ENCODE results near the gene HEXD. TPM values are rescaled to one million over a fixed set of nuclear protein-coding genes. Genes with fewer than 3 reads are reported as not detected.

The HEXD gene
- total RNA-seq, 4 donors from 2014 or later: 15.7 to 27.1 (median 20.6) TPM

- H3K9me3 ChIP-seq: no peaks in the 10 kb centered on the region
- H3K27me3 ChIP-seq: no peaks in the 10 kb centered on the region
- H3K27ac ChIP-seq (replicated peaks in 1 of 4): no peak overlapping the region
- H3K4me1 ChIP-seq: peaks cover 19 to 33% (median 27%) of the 10 kb centered on the region in 4 donors
- 88% methylated on average over 4 of the region's 4 CpGs for WGBS
- H3K36me3 ChIP-seq: peaks cover 0 to 31% (median 15%) of the 10 kb centered on the region in 4 donors
- intact Hi-C loops (cut with DNase I): no loop called here
- no peak overlapping the region for H3K4me3 ChIP-seq
- TF ChIP-seq POLR2AphosphoS5 (IDR thresholded peaks at IDR 0.05) (no peak), POLR2A (IDR thresholded peaks at IDR 0.05; ENCODE audit: low read depth) (no peak)
- TF ChIP-seq, protein P1, sequence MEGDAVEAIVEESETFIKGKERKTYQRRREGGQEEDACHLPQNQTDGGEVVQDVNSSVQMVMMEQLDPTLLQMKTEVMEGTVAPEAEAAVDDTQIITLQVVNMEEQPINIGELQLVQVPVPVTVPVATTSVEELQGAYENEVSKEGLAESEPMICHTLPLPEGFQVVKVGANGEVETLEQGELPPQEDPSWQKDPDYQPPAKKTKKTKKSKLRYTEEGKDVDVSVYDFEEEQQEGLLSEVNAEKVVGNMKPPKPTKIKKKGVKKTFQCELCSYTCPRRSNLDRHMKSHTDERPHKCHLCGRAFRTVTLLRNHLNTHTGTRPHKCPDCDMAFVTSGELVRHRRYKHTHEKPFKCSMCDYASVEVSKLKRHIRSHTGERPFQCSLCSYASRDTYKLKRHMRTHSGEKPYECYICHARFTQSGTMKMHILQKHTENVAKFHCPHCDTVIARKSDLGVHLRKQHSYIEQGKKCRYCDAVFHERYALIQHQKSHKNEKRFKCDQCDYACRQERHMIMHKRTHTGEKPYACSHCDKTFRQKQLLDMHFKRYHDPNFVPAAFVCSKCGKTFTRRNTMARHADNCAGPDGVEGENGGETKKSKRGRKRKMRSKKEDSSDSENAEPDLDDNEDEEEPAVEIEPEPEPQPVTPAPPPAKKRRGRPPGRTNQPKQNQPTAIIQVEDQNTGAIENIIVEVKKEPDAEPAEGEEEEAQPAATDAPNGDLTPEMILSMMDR (IDR thresholded peaks at IDR 0.05): no peak
- DNase-seq (ENCODE audit: extremely low spot score): no peak
Measured at GRCh38 chr17:82416264-82416663, 1.9 kb upstream of the HEXD start.

DNA sequence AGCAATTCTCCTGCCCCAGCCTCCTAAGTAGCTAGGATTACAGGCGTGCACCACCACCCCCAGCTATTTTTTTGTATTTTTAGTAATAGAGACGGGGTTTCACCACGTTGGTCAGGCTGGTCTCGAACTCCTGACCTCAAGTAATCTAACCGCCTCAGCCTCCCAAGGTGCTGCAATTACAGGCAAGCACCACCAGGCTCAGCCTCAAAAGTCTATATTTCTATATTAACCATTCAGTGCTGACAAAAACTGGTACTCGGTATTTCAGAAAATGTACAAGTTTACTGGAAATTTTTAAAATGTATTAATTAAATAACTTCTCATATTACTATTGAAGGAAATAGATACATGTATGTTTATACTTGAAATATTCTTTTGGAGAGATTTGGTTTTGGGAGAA, 1.4 kb upstream of the HEXD start:
- H3K36me3 ChIP-seq: peaks cover 0 to 36% (median 16%) of the 10 kb centered on the region in 4 donors
- no peak for DNase-seq (ENCODE audit: extremely low spot score)
- H3K4me1 ChIP-seq: peaks cover 19 to 33% (median 27%) of the 10 kb centered on the region in 4 donors
- WGBS: 90% methylated on average over 6 of the region's 6 CpGs
- no peak overlapping the region for H3K27ac ChIP-seq (replicated peaks in 1 of 4)
- intact Hi-C loops (cut with DNase I): no loop called here
- H3K4me3 ChIP-seq: no peak overlapping the region
- TF ChIP-seq, protein P1 (IDR thresholded peaks at IDR 0.05): peak in 1 of 3 experiments; percentile 10
- TF ChIP-seq EP300 (IDR thresholded peaks at IDR 0.05): no peak
- no peaks in the 10 kb centered on the region for H3K9me3 ChIP-seq
- H3K27me3 ChIP-seq: no peaks in the 10 kb centered on the region

DNA sequence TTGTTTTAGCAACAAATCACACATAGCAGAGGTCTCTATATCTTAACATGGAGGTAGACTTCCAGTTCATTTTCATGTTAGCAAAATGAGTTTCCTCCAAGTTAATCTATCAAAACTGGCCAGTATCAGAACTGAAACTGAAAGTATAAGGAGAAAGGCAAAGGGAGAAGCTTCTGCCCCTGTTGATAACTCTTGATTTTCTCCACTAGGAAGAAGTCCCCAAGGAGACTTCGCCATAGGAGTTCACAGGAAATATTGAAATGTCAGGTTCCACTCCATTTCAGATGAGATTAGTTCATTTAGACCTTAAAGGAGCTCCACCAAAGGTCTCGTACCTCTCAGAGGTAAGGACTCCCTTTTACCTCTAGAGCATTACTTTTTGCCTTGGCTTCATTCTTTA, 1.4 kb downstream of the HEXD start:
- TF ChIP-seq EP300 (IDR thresholded peaks at IDR 0.05) (no peak), POLR2A (IDR thresholded peaks at IDR 0.05; ENCODE audit: low read depth) (no peak), POLR2AphosphoS5 (IDR thresholded peaks at IDR 0.05) (no peak)
- TF ChIP-seq, protein P1 (IDR thresholded peaks at IDR 0.05): no peak
- DNase-seq (ENCODE audit: extremely low spot score): no peak
- Histone ChIP-seq H3K27me3 (no peaks in the 10 kb centered on the region), H3K4me3 (peak overlapping the region in 3 of 4 donors; percentile 75 to 83 (median 76)), H3K4me1 (peaks cover 16 to 28% (median 24%) of the 10 kb centered on the region in 4 donors), H3K36me3 (peaks cover 0 to 24% (median 13%) of the 10 kb centered on the region in 4 donors), H3K27ac (replicated peaks in 1 of 4) (no peak overlapping the region), H3K9me3 (peaks cover 0 to 11% (median 5%) of the 10 kb centered on the region in 4 donors)
- 86% methylated on average over 2 of the region's 2 CpGs for WGBS
- intact Hi-C loops (cut with DNase I): no loop called here

GRCh38 chr17:82424001-82424862, 6.1 kb downstream of the HEXD start:
- H3K4me3 ChIP-seq: no peak overlapping the region
- intact Hi-C loops (cut with DNase I): no loop called here
- peaks cover 0 to 11% (median 5%) of the 10 kb centered on the region in 4 donors for H3K9me3 ChIP-seq
- no peak for DNase-seq (ENCODE audit: extremely low spot score)
- H3K27ac ChIP-seq (replicated peaks in 1 of 4): no peak overlapping the region
- peaks cover 0 to 32% (median 13%) of the 10 kb centered on the region in 4 donors for H3K36me3 ChIP-seq
- no peaks in the 10 kb centered on the region for H3K27me3 ChIP-seq
- WGBS: 79% methylated on average over 25 of the region's 25 CpGs
- H3K4me1 ChIP-seq: peaks cover 3 to 7% (median 4%) of the 10 kb centered on the region in 4 donors
- TF ChIP-seq, protein P1 (IDR thresholded peaks at IDR 0.05): peak in 2 of 3 experiments; percentile 30 to 49
- TF ChIP-seq POLR2AphosphoS5 (IDR thresholded peaks at IDR 0.05): no peak

All from esophagus muscularis mucosa (tissue), 4 donors.